Measurements from ENCODE around the gene NSG1.
A peak's percentile ranks its signal among the peaks of the same experiment; 100 is the strongest.

The NSG1 gene

GRCh38 chr4:4430492-4431195 is 43.7 kb downstream of the NSG1 start:
- H3K4me3 ChIP-seq (ENCODE audit: insufficient read length, low read depth) = no peak overlapping the region
- no peaks in the 10 kb centered on the region for H3K9me3 ChIP-seq (ENCODE audit: insufficient read depth, low read length)
- H3K4me1 ChIP-seq (ENCODE audit: insufficient read depth, insufficient read length) = peaks cover 16% of the 10 kb centered on the region
- TF ChIP-seq YY1 (IDR thresholded peaks at IDR 0.05; ENCODE audit: insufficient read depth, insufficient read length) (no peak), ZNF274 (IDR thresholded peaks at IDR 0.05; ENCODE audit: low read depth, low read length) (no peak), SUZ12 (IDR thresholded peaks at IDR 0.05; ENCODE audit: extremely low read depth, insufficient read depth, insufficient read length) (no peak)
- DNase-seq (ENCODE audit: low read depth, low spot score) = peak; percentile 57
- H3K9ac ChIP-seq (ENCODE audit: insufficient read length, low read depth) = no peak overlapping the region
- H3K27me3 ChIP-seq (ENCODE audit: insufficient read depth, insufficient read length) = peaks cover 40% of the 10 kb centered on the region
- peaks cover 38% of the 10 kb centered on the region for H3K36me3 ChIP-seq (ENCODE audit: insufficient read depth, insufficient read length, low read length)

GRCh38 chr4:4432341-4433125 is 45.6 kb downstream of the NSG1 start:
- Histone ChIP-seq H3K27me3 (ENCODE audit: insufficient read depth, insufficient read length) (peaks cover 27% of the 10 kb centered on the region), H3K4me3 (ENCODE audit: insufficient read length, low read depth) (no peak overlapping the region), H3K9ac (ENCODE audit: insufficient read length, low read depth) (no peak overlapping the region), H3K9me3 (ENCODE audit: insufficient read depth, low read length) (no peaks in the 10 kb centered on the region), H3K36me3 (ENCODE audit: insufficient read depth, insufficient read length, low read length) (peaks cover 46% of the 10 kb centered on the region), H3K4me1 (ENCODE audit: insufficient read depth, insufficient read length) (peaks cover 7% of the 10 kb centered on the region)
- no peak for DNase-seq (ENCODE audit: low read depth, low spot score)
- TF ChIP-seq YY1 (IDR thresholded peaks at IDR 0.05; ENCODE audit: insufficient read depth, insufficient read length) (no peak), ZNF274 (IDR thresholded peaks at IDR 0.05; ENCODE audit: low read depth, low read length) (no peak), SUZ12 (IDR thresholded peaks at IDR 0.05; ENCODE audit: extremely low read depth, insufficient read depth, insufficient read length) (no peak)

DNA sequence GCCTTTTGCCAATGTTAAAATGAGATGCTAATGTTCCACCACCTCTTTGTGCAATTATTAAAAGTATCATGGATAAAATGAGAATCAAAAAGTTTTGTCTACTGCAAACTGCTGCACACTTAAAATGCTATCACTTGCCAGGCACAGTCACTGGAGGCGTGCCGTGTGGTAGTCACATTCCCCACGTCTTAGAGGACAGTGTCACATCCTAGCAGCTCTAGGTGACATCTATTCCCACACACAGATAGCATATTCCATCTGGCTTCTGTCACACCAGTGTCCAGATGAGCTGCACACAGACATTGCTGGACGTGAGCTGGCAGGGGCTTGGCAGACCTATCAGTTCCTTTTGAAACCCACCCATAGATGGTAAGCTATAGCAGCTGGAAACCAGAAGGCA is 47.0 kb downstream of the NSG1 start:
- H3K27me3 ChIP-seq (ENCODE audit: insufficient read depth, insufficient read length) = peaks cover 14% of the 10 kb centered on the region
- H3K9me3 ChIP-seq (ENCODE audit: insufficient read depth, low read length) = no peaks in the 10 kb centered on the region
- H3K9ac ChIP-seq (ENCODE audit: insufficient read length, low read depth) = no peak overlapping the region
- H3K36me3 ChIP-seq (ENCODE audit: insufficient read depth, insufficient read length, low read length) = peaks cover 56% of the 10 kb centered on the region
- peaks cover under 1% of the 10 kb centered on the region for H3K4me1 ChIP-seq (ENCODE audit: insufficient read depth, insufficient read length)
- TF ChIP-seq YY1 (IDR thresholded peaks at IDR 0.05; ENCODE audit: insufficient read depth, insufficient read length) = no peak
- TF ChIP-seq ZNF274 (IDR thresholded peaks at IDR 0.05; ENCODE audit: low read depth, low read length) = no peak
- no peak for TF ChIP-seq SUZ12 (IDR thresholded peaks at IDR 0.05; ENCODE audit: extremely low read depth, insufficient read depth, insufficient read length)
- no peak for DNase-seq (ENCODE audit: low read depth, low spot score)
- no peak overlapping the region for H3K4me3 ChIP-seq (ENCODE audit: insufficient read length, low read depth)

GRCh38 chr4:4436244-4436823 is 49.4 kb downstream of the NSG1 start:
- Histone ChIP-seq H3K4me3 (ENCODE audit: insufficient read length, low read depth) (no peak overlapping the region), H3K36me3 (ENCODE audit: insufficient read depth, insufficient read length, low read length) (peaks cover 55% of the 10 kb centered on the region), H3K9me3 (ENCODE audit: insufficient read depth, low read length) (no peaks in the 10 kb centered on the region), H3K27me3 (ENCODE audit: insufficient read depth, insufficient read length) (peaks cover 3% of the 10 kb centered on the region), H3K9ac (ENCODE audit: insufficient read length, low read depth) (no peak overlapping the region), H3K4me1 (ENCODE audit: insufficient read depth, insufficient read length) (peaks cover 2% of the 10 kb centered on the region)
- TF ChIP-seq SUZ12 (IDR thresholded peaks at IDR 0.05; ENCODE audit: extremely low read depth, insufficient read depth, insufficient read length) (no peak), ZNF274 (IDR thresholded peaks at IDR 0.05; ENCODE audit: low read depth, low read length) (no peak), YY1 (IDR thresholded peaks at IDR 0.05; ENCODE audit: insufficient read depth, insufficient read length) (no peak)
- no peak for DNase-seq (ENCODE audit: low read depth, low spot score)

DNA sequence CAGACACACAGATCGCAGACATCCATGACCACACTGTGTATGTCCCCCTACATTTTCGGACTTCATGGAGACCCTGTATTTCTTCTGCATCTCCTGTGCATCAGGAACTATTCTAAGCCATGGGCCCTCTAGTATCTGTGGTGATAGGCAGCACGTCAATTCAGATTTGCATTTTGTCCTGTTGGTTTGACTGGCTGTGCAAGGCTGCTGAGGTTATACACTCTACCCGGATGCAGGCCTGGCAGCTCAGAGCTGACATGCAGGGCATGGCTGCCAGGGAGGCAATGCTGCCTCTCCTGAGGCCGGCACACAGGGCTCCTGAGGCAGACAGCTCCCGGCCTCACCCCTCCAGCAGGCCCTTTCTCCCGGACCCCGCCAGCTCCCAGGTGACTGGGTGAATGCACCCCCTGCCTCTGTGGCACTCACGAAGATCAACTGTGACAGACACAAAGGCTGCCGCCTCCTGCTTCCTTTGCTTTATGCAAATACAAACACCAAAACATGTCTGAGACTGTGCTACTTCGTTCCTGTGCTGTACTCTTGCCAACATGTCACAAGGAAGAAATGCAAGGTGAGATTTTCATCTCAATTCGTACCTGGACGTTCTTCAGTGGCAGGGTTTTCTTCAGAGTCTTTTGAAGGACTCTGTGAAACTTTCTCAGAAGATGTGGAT is 51.0 kb downstream of the NSG1 start:
- H3K9ac ChIP-seq (ENCODE audit: insufficient read length, low read depth) = no peak overlapping the region
- no peak for DNase-seq (ENCODE audit: low read depth, low spot score)
- TF ChIP-seq ZNF274 (IDR thresholded peaks at IDR 0.05; ENCODE audit: low read depth, low read length) = no peak
- TF ChIP-seq YY1 (IDR thresholded peaks at IDR 0.05; ENCODE audit: insufficient read depth, insufficient read length) = no peak
- TF ChIP-seq SUZ12 (IDR thresholded peaks at IDR 0.05; ENCODE audit: extremely low read depth, insufficient read depth, insufficient read length) = no peak
- H3K4me3 ChIP-seq (ENCODE audit: insufficient read length, low read depth) = no peak overlapping the region
- no peaks in the 10 kb centered on the region for H3K9me3 ChIP-seq (ENCODE audit: insufficient read depth, low read length)
- peaks cover 45% of the 10 kb centered on the region for H3K36me3 ChIP-seq (ENCODE audit: insufficient read depth, insufficient read length, low read length)
- H3K4me1 ChIP-seq (ENCODE audit: insufficient read depth, insufficient read length) = peaks cover 2% of the 10 kb centered on the region
- no peaks in the 10 kb centered on the region for H3K27me3 ChIP-seq (ENCODE audit: insufficient read depth, insufficient read length)

GRCh38 chr4:4438891-4439290 is 52.0 kb downstream of the NSG1 start:
- H3K9ac ChIP-seq (ENCODE audit: insufficient read length, low read depth) = no peak overlapping the region
- no peaks in the 10 kb centered on the region for H3K9me3 ChIP-seq (ENCODE audit: insufficient read depth, low read length)
- H3K36me3 ChIP-seq (ENCODE audit: insufficient read depth, insufficient read length, low read length) = peaks cover 37% of the 10 kb centered on the region
- peaks cover 2% of the 10 kb centered on the region for H3K4me1 ChIP-seq (ENCODE audit: insufficient read depth, insufficient read length)
- TF ChIP-seq ZNF274 (IDR thresholded peaks at IDR 0.05; ENCODE audit: low read depth, low read length) = no peak
- TF ChIP-seq SUZ12 (IDR thresholded peaks at IDR 0.05; ENCODE audit: extremely low read depth, insufficient read depth, insufficient read length) = no peak
- no peak for TF ChIP-seq YY1 (IDR thresholded peaks at IDR 0.05; ENCODE audit: insufficient read depth, insufficient read length)
- no peak overlapping the region for H3K4me3 ChIP-seq (ENCODE audit: insufficient read length, low read depth)
- H3K27me3 ChIP-seq (ENCODE audit: insufficient read depth, insufficient read length) = no peaks in the 10 kb centered on the region
- DNase-seq (ENCODE audit: low read depth, low spot score) = no peak
